Left lung (tissue), 14 donors: ENCODE results near the gene XRRA1. TPM values are rescaled to one million over a fixed set of nuclear protein-coding genes. Genes with fewer than 3 reads are reported as not detected.
A peak's percentile ranks its signal among the peaks of the same experiment; 100 is the strongest.
"Not testable (repeated sequence)": the region's sequence is repeated elsewhere in the genome, so short reads cannot be mapped to it uniquely, and the experiment has no call there.

Source experiments
- ATAC-seq: fragments of 200-7000 bp; cut with Tn5 transposase; one replicate; pipeline ENCODE4 v1.9.1; 2020; ENCODE audit warnings: moderate library complexity
- DNase-seq, 4 donors: peaks; one replicate each; pipeline ENCODE4 v3.0.0-alpha.2; 2013 to 2020
- H3K27ac ChIP-seq, 2 donors: fragments of 200-600 bp; sonication (generic) in 1 of 2; one replicate each; pipeline versions ENCODE4 v1.5.0 to v1.8.0; 2020 to 2021
- H3K27me3 ChIP-seq, 2 donors: fragments of 200-600 bp; sonication (generic) in 1 of 2; one replicate each; pipeline versions ENCODE4 v1.5.0 to v1.8.0; 2020 to 2021
- H3K36me3 ChIP-seq, 2 donors: fragments of 200-600 bp; sonication (generic) in 1 of 2; one replicate each; pipeline versions ENCODE4 v1.5.0 to v1.8.0; 2020 to 2021
- H3K4me1 ChIP-seq, 2 donors: fragments of 200-600 bp; one replicate each; pipeline ENCODE4 v1.8.0; 2021
- H3K4me3 ChIP-seq, 2 donors: fragments of 200-600 bp; sonication (generic) in 1 of 2; one replicate each; pipeline versions ENCODE4 v1.5.0 to v1.8.0; 2020 to 2021; ENCODE audit warnings: mild to moderate bottlenecking in 1 of 2
- H3K9me3 ChIP-seq, 2 donors: fragments of 200-600 bp; sonication (generic) in 1 of 2; one replicate each; pipeline versions ENCODE4 v1.5.0 to v1.8.0; 2020 to 2021
- intact Hi-C, 2 donors: fragments of 100-400 bp; cut with DNase I; formaldehyde crosslinking; loops; one replicate each; pipeline versions ENCODE4 v1.11.2 to v1.14.2; 2022
- long read RNA-seq, 12 donors: library from polyadenylated mRNA in 2 of 12; unstranded in 2 of 12; transcript quantifications; one replicate each; pipeline ENCODE4 v2.0.0 and lab custom pipeline, GENCODE V29; 2019 to 2026
- polyA plus RNA-seq, 6 donors: library from polyadenylated mRNA; unstranded; fragments of 120-200 nt; gene quantifications; one replicate each; pipeline ENCODE4 v1.2.1, GENCODE V29; 2013; ENCODE audit not compliant: insufficient read length in 6 of 6
- total RNA-seq, 2 donors: library from RNA; stranded (reverse); fragmentation: NEBNext Ultra II Directional; extraction: Animal tissue kit (Norgen Biotek cat#: 25700); gene quantifications; one replicate each; pipeline ENCODE4 v1.2.1, GENCODE V29; 2021
- TF ChIP-seq, protein P1 (sequence below), 2 donors: fragments of 200-600 bp; sonication (generic) in 1 of 2; IDR thresholded peaks; one replicate each; pipeline versions ENCODE4 v1.5.0 to v1.8.0; 2021; ENCODE audit warnings: antibody characterized with exemption in 2 of 2
- donor health status: DM: no; HTN: yes; CAD: no.
- donor health status: DM: no; HTN: no; CAD: no.

XRRA1 gene, protein sequence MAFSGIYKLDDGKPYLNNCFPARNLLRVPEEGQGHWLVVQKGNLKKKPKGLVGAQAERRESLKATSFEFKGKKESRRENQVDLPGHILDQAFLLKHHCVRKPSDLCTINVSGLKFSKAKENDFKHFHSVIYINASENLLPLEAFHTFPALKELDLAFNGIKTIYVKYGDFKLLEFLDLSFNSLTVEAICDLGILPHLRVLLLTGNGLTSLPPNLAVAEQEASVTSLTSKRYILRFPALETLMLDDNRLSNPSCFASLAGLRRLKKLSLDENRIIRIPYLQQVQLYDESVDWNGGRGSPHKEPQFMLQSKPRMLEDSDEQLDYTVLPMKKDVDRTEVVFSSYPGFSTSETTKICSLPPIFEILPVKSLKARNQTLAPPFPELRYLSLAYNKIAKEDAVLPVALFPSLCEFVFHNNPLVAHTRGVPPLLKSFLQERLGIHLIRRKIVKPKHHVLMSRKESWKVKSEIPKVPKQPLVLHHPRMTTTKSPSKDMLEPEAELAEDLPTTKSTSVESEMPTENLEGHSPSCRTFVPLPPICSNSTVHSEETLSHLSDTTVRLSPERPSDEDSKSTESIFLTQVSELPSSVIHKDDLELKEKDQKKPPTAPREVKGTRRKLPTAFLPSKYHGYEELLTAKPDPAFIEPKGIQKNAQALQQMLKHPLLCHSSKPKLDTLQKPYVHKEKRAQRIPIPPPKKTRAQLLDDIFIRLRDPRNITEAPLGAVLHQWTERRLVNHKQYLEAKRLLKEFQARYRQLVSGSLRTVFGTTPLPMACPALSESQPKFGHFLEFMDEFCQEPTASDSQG
- total RNA-seq = 10 to 100 TPM; 11.7 to 19.8 TPM
- polyA plus RNA-seq = 10 to 100 TPM in 5 of 6 donors, 1 to 10 TPM in 1; 8.4 to 21.3 (median 16.7) TPM
- long read RNA-seq, donor 1, partial matches to known transcripts = 394 of 407 reads
- long read RNA-seq, donor 1, other reads (novel, unspliced or antisense) = 13 of 407 reads
- long read RNA-seq, donor 2, partial matches to known transcripts = 70 of 76 reads
- long read RNA-seq, donor 2, other reads (novel, unspliced or antisense) = 5 of 76 reads
- long read RNA-seq, donor 3, partial matches to known transcripts = 404 of 404 reads
- long read RNA-seq, donor 3, other reads (novel, unspliced or antisense) = 0 of 404 reads
- long read RNA-seq, donor 4, partial matches to known transcripts = 0 of 3 reads
- long read RNA-seq, donor 4, other reads (novel, unspliced or antisense) = 2 of 3 reads
- long read RNA-seq, donor 5, partial matches to known transcripts = 313 of 313 reads
- long read RNA-seq, donor 5, other reads (novel, unspliced or antisense) = 0 of 313 reads
- long read RNA-seq, donor 6 = 0 reads
- long read RNA-seq, donor 7, partial matches to known transcripts = 273 of 273 reads
- long read RNA-seq, donor 7, other reads (novel, unspliced or antisense) = 0 of 273 reads
- long read RNA-seq, donor 8, partial matches to known transcripts = 356 of 356 reads
- long read RNA-seq, donor 8, other reads (novel, unspliced or antisense) = 0 of 356 reads
- long read RNA-seq, donor 9 = 0 reads
- long read RNA-seq, donor 10, partial matches to known transcripts = 2 of 7 reads
- long read RNA-seq, donor 10, other reads (novel, unspliced or antisense) = 4 of 7 reads
- long read RNA-seq, donor 11 = 0 reads
- long read RNA-seq, donor 12 = 0 reads

DNA sequence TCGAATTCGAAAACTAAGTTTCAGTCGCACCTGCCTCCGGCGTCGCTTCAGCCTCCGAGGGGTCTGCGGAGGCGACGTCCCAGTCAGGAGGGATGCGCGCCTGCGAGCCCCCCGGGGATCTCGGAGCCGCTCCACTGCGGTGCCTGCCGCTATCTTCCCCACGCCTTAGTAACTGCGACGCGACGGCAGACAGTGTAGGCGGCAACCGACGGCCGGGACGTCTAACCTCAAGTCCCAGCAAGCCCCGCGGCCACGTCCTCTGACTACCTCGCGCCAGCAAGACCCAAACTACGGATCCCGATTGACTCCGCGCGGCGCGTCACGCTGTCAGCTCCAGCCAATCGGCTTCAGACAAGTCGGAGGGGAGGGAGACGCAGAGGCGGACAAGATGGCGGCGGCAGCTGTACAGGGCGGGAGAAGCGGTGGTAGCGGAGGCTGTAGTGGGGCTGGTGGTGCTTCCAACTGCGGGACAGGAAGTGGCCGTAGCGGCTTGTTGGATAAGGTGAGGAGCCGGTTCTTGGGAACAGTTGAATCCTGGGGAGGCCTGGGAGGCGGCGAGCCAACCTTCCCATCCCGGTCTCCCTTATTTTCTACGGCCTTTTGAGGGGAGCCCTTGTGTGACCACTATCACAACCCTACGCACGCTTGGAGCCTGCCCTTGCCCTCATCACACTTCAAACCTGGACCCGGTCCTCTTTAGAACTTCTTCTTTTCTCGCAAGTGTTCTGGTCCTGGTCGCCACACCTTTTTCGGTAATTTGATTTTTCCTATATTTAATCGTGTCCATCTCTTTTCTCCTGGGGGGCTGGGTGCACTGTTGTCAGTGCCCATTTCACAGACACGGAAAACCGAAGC, at the start of gene XRRA1, which contains the start of gene SPCS2:
XRRA1 (minus strand) TSS at position 194 of the 855 bp plus-strand sequence. CDS start 8,213 bp downstream, outside the sequence.
SPCS2 (plus strand) TSS at position 369 of the 855 bp plus-strand sequence; CDS start at position 389, 20 bp downstream.
- Histone ChIP-seq H3K27me3 (no peaks in the 10 kb centered on the region), H3K4me3 (peak within 1 kb of the TSS; percentile 76 to 89), H3K36me3 (peaks cover 0 to 11% of the 10 kb centered on the region in 2 donors), H3K27ac (peak within 1 kb of the TSS; percentile 65 to 88), H3K9me3 (no peaks in the 10 kb centered on the region), H3K4me1 (peaks cover 14 to 55% of the 10 kb centered on the region in 2 donors)
- ATAC-seq (peak; percentile 99), DNase-seq (peak; percentile 94 to 100 (median 99))
- TF ChIP-seq, protein P1, sequence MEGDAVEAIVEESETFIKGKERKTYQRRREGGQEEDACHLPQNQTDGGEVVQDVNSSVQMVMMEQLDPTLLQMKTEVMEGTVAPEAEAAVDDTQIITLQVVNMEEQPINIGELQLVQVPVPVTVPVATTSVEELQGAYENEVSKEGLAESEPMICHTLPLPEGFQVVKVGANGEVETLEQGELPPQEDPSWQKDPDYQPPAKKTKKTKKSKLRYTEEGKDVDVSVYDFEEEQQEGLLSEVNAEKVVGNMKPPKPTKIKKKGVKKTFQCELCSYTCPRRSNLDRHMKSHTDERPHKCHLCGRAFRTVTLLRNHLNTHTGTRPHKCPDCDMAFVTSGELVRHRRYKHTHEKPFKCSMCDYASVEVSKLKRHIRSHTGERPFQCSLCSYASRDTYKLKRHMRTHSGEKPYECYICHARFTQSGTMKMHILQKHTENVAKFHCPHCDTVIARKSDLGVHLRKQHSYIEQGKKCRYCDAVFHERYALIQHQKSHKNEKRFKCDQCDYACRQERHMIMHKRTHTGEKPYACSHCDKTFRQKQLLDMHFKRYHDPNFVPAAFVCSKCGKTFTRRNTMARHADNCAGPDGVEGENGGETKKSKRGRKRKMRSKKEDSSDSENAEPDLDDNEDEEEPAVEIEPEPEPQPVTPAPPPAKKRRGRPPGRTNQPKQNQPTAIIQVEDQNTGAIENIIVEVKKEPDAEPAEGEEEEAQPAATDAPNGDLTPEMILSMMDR (IDR thresholded peaks at IDR 0.05) = no peak
- intact Hi-C loops = no loop called here

DNA sequence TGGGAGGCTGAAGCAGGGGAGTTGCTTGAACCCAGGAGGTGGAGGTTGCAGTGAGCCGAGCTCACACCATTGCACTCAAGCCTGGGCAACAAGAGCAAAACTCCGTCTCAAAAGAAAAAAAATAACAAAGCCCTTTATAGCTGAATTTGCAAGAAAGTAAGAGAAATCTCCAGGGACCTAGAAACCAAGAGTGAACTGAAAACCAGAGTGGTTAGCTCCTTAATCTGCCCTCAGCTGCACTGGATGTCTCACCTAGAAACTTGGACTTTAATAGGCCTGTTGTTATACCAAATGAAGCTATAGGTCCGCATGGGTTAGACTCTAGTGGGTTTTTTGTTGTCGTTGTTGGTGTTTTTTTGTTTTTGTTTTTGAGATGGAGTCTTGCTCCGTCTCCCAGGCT, 44.0 kb upstream of the XRRA1 start:
- DNase-seq (no peak), ATAC-seq (no peak)
- TF ChIP-seq, protein P1 (IDR thresholded peaks at IDR 0.05) = no peak
- H3K36me3 ChIP-seq = peaks cover 0 to 25% of the 10 kb centered on the region in 2 donors
- no peak overlapping the region for H3K27ac ChIP-seq
- no peaks in the 10 kb centered on the region for H3K27me3 ChIP-seq
- no peak overlapping the region for H3K4me3 ChIP-seq
- no peaks in the 10 kb centered on the region for H3K9me3 ChIP-seq
- intact Hi-C loops = no loop called here
- peaks cover 0 to 30% of the 10 kb centered on the region in 2 donors for H3K4me1 ChIP-seq

DNA sequence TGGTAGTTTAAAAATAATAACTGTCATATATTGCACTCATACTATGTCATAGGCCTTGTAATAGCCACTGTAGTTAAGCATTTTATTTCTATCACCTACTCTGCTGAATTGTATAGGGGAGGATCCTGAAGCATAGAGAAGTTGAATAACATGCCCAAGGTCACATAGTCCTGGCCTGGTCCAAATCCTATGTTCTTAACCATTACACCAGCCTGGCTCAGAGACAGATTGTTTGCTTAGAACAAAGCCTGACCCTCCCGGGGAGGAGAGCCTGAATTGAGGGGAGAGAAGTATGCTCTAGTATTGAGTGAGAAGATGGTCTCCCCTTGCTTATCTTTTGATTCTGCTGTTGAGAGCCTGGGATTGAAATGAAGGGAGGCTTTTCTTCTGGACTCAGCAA, 42.0 kb upstream of the XRRA1 start:
- no peak overlapping the region for H3K27ac ChIP-seq
- intact Hi-C loops = no loop called here
- no peaks in the 10 kb centered on the region for H3K27me3 ChIP-seq
- no peaks in the 10 kb centered on the region for H3K9me3 ChIP-seq
- peaks cover 0 to 30% of the 10 kb centered on the region in 2 donors for H3K4me1 ChIP-seq
- no peak overlapping the region for H3K4me3 ChIP-seq
- DNase-seq (no peak), ATAC-seq (no peak)
- TF ChIP-seq, protein P1 (IDR thresholded peaks at IDR 0.05) = no peak
- H3K36me3 ChIP-seq = peaks cover 0 to 16% of the 10 kb centered on the region in 2 donors

DNA sequence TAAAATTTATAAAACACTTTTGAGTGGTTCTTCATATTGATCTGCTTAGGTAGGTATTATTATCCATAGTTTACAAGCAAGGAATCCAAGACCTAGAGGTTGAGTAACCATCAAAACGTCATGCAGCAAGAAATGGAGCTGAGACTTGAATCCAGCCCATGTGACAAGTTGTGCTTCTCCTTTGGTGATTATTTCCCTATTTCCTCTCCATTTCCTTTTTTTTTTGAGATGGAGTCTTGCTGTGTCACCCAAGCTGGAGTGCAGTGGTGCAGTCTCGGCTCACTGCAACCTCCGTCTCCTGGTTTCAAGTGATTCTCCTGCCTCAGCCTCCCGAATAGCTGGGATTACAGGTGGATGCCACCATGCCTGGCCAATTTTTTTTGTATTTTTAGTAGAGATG, 41.3 kb upstream of the XRRA1 start:
- H3K27ac ChIP-seq, H3K36me3 ChIP-seq, ATAC-seq, H3K9me3 ChIP-seq, intact Hi-C loops, H3K27me3 ChIP-seq, DNase-seq: not testable (repeated sequence)
- Histone ChIP-seq H3K4me1 (peaks cover 0 to 30% of the 10 kb centered on the region in 2 donors), H3K4me3 (peak overlapping the region in 1 of 2 donors; percentile 69)
